ENCODE data around the gene TNFRSF8. TPM values are rescaled to one million over a fixed set of nuclear protein-coding genes. Genes with fewer than 3 reads are reported as not detected.

Gene TNFRSF8
- total and polyA plus RNA-seq, 12 donors: 0.17 to 0.61 (median 0.42) TPM; not detected in 1

- Histone ChIP-seq H3K36me3 (replicated peaks in 1 of 2) (peaks cover 0 to 40% of the 10 kb centered on the region in 2 donors), H3K27me3 (no peaks in the 10 kb centered on the region)
- whole genome bisulfite sequencing, 4 donors: 82 to 89% (median 86%) methylated on average over 10 of the region's 10 CpGs
These were observed 36.5 kb upstream of the TNFRSF8 start for GRCh38 chr1:12026586-12026985.

GRCh38 chr1:12028248-12028647 is 34.9 kb upstream of the TNFRSF8 start:
- 82 to 87% (median 84%) methylated on average over 8 of the region's 8 CpGs for WGBS, 4 donors
- no peaks in the 10 kb centered on the region for H3K27me3 ChIP-seq
- peaks cover 0 to 40% of the 10 kb centered on the region in 2 donors for H3K36me3 ChIP-seq (replicated peaks in 1 of 2)
- peaks cover 5 to 13% of the 10 kb centered on the region in 2 donors for H3K4me1 ChIP-seq (replicated peaks in 1 of 2)
- H3K9me3 ChIP-seq (replicated peaks in 1 of 3): no peaks in the 10 kb centered on the region
- TF ChIP-seq POLR2A (IDR thresholded peaks at IDR 0.05) (no peak), CTCF (IDR thresholded peaks at IDR 0.05) (no peak)
- H3K4me3 ChIP-seq: no peak overlapping the region
- DNase-seq: no peak
- intact Hi-C loops (cut with DNase I): no loop called here
- no peak overlapping the region for H3K27ac ChIP-seq

More at GRCh38 chr1:12026586-12026985, 36.5 kb upstream of the TNFRSF8 start:
- intact Hi-C loops (cut with DNase I): no loop called here
- DNase-seq: no peak
- TF ChIP-seq CTCF (IDR thresholded peaks at IDR 0.05): no peak
- TF ChIP-seq POLR2A (IDR thresholded peaks at IDR 0.05): no peak
- H3K4me3 ChIP-seq: no peak overlapping the region
- H3K4me1 ChIP-seq (replicated peaks in 1 of 2): no peaks in the 10 kb centered on the region
- no peak overlapping the region for H3K27ac ChIP-seq
- no peaks in the 10 kb centered on the region for H3K9me3 ChIP-seq (replicated peaks in 1 of 3)

GRCh38 chr1:12028957-12029511 is 34.1 kb upstream of the TNFRSF8 start:
- no peak for DNase-seq
- Histone ChIP-seq H3K4me3 (no peak overlapping the region), H3K36me3 (replicated peaks in 1 of 2) (peaks cover 0 to 39% of the 10 kb centered on the region in 2 donors), H3K4me1 (replicated peaks in 1 of 2) (peaks cover 5 to 13% of the 10 kb centered on the region in 2 donors), H3K27ac (no peak overlapping the region), H3K9me3 (replicated peaks in 1 of 3) (no peaks in the 10 kb centered on the region), H3K27me3 (no peaks in the 10 kb centered on the region)
- intact Hi-C loops (cut with DNase I): no loop called here
- 88 to 97% (median 96%) methylated on average over 6 to 19 of the region's 19 CpGs for WGBS, 4 donors
- TF ChIP-seq CTCF (IDR thresholded peaks at IDR 0.05): no peak
- no peak for TF ChIP-seq POLR2A (IDR thresholded peaks at IDR 0.05)

- no peaks in the 10 kb centered on the region for H3K27me3 ChIP-seq
- H3K4me1 ChIP-seq (replicated peaks in 1 of 2): peaks cover 5 to 13% of the 10 kb centered on the region in 2 donors
- no peak overlapping the region for H3K27ac ChIP-seq
- H3K36me3 ChIP-seq (replicated peaks in 1 of 2): peaks cover 0 to 31% of the 10 kb centered on the region in 2 donors
- intact Hi-C loops (cut with DNase I): no loop called here
- no peak for DNase-seq
- 87 to 100% (median 93%) methylated on average over 3 to 32 of the region's 32 CpGs for WGBS, 4 donors
- H3K4me3 ChIP-seq: no peak overlapping the region
- H3K9me3 ChIP-seq (replicated peaks in 1 of 3): no peaks in the 10 kb centered on the region
- TF ChIP-seq CTCF (IDR thresholded peaks at IDR 0.05): no peak
- TF ChIP-seq POLR2A (IDR thresholded peaks at IDR 0.05): no peak
These were observed 33.3 kb upstream of the TNFRSF8 start for GRCh38 chr1:12029720-12030339.

Data from adrenal gland (tissue), 12 donors.